ENCODE measurements around the gene SUDS3.
"Not testable (repeated sequence)": the region's sequence is repeated elsewhere in the genome, so short reads cannot be mapped to it uniquely, and the experiment has no call there.

The SUDS3 gene

GRCh38 chr12:118377884-118378470 is 1.6 kb downstream of the SUDS3 start:
- DNase-seq = peak in 9 of 10 donors; percentile 49 to 95 (median 73)
- intact Hi-C loops (cut with DNase I) = loop anchor here (5.0 kb wide), 1 partner anchor 501 kb away; no protein-coding TSS in a partner anchor

- no peak for DNase-seq
- intact Hi-C loops (cut with DNase I) = no loop called here
Measured at GRCh38 chr12:118391424-118391823, 15.1 kb downstream of the SUDS3 start.

GRCh38 chr12:118391836-118392235 is 15.5 kb downstream of the SUDS3 start:
- DNase-seq = no peak
- intact Hi-C loops (cut with DNase I) = no loop called here

- no peak for DNase-seq
- intact Hi-C loops (cut with DNase I) = no loop called here
Measured at GRCh38 chr12:118397708-118398440, 21.5 kb downstream of the SUDS3 start.

GRCh38 chr12:118398524-118398923 is 22.2 kb downstream of the SUDS3 start:
- DNase-seq = no peak
- intact Hi-C loops (cut with DNase I) = no loop called here

GRCh38 chr12:118398940-118399339 is 22.6 kb downstream of the SUDS3 start:
- DNase-seq = no peak
- intact Hi-C loops (cut with DNase I) = no loop called here

- intact Hi-C loops (cut with DNase I) = loop anchor here (10.0 kb wide), 1 partner anchor 453 kb away; no protein-coding TSS in a partner anchor
- no peak for DNase-seq
Measured at GRCh38 chr12:118402251-118402650, 25.9 kb downstream of the SUDS3 start.

- intact Hi-C loops (cut with DNase I) = loop anchor here (1.0 to 10.0 kb wide), 4 partner anchors 422 to 1008 kb away; no protein-coding TSS in a partner anchor
- DNase-seq = peak in 7 of 10 donors; percentile 19 to 85 (median 60)
Measured at GRCh38 chr12:118404876-118405521, 28.6 kb downstream of the SUDS3 start.

GRCh38 chr12:118408241-118408640 is 31.9 kb downstream of the SUDS3 start:
- not testable (repeated sequence) for DNase-seq
- intact Hi-C loops (cut with DNase I) = loop anchor here (5.0 to 10.0 kb wide), 2 partner anchors 419 to 447 kb away; no protein-coding TSS in a partner anchor

GRCh38 chr12:118409834-118410233 is 33.5 kb downstream of the SUDS3 start:
- intact Hi-C loops (cut with DNase I) = loop anchor here (5.0 to 10.0 kb wide), 2 partner anchors 417 to 445 kb away; no protein-coding TSS in a partner anchor
- DNase-seq = no peak

GRCh38 chr12:118417942-118418341 is 41.6 kb downstream of the SUDS3 start:
- intact Hi-C loops (cut with DNase I) = no loop called here
- DNase-seq = no peak

GRCh38 chr12:118418385-118419057 is 42.2 kb downstream of the SUDS3 start:
- intact Hi-C loops (cut with DNase I) = no loop called here
- no peak for DNase-seq

- intact Hi-C loops (cut with DNase I) = no loop called here
- no peak for DNase-seq
Measured at GRCh38 chr12:118420673-118421072, 44.3 kb downstream of the SUDS3 start.

- no peak for DNase-seq
- intact Hi-C loops (cut with DNase I) = no loop called here
Measured at GRCh38 chr12:118424884-118425283, 48.5 kb downstream of the SUDS3 start.

- DNase-seq = no peak
- intact Hi-C loops (cut with DNase I) = no loop called here
Measured at GRCh38 chr12:118425364-118425763, 49.0 kb downstream of the SUDS3 start.

GRCh38 chr12:118427819-118428218 is 51.5 kb downstream of the SUDS3 start:
- intact Hi-C loops (cut with DNase I) = no loop called here
- no peak for DNase-seq

GRCh38 chr12:118428643-118429042 is 52.3 kb downstream of the SUDS3 start:
- no peak for DNase-seq
- intact Hi-C loops (cut with DNase I) = no loop called here

- intact Hi-C loops (cut with DNase I) = no loop called here
- DNase-seq = no peak
Measured at GRCh38 chr12:118429688-118430383, 53.5 kb downstream of the SUDS3 start.

GRCh38 chr12:118430516-118430915 is 54.2 kb downstream of the SUDS3 start:
- intact Hi-C loops (cut with DNase I) = no loop called here
- DNase-seq = no peak

All from posterior cingulate gyrus (tissue), 11 donors.